ENCODE results near the gene NOVA2.

NOVA2 gene, protein sequence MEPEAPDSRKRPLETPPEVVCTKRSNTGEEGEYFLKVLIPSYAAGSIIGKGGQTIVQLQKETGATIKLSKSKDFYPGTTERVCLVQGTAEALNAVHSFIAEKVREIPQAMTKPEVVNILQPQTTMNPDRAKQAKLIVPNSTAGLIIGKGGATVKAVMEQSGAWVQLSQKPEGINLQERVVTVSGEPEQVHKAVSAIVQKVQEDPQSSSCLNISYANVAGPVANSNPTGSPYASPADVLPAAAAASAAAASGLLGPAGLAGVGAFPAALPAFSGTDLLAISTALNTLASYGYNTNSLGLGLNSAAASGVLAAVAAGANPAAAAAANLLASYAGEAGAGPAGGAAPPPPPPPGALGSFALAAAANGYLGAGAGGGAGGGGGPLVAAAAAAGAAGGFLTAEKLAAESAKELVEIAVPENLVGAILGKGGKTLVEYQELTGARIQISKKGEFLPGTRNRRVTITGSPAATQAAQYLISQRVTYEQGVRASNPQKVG

DNA sequence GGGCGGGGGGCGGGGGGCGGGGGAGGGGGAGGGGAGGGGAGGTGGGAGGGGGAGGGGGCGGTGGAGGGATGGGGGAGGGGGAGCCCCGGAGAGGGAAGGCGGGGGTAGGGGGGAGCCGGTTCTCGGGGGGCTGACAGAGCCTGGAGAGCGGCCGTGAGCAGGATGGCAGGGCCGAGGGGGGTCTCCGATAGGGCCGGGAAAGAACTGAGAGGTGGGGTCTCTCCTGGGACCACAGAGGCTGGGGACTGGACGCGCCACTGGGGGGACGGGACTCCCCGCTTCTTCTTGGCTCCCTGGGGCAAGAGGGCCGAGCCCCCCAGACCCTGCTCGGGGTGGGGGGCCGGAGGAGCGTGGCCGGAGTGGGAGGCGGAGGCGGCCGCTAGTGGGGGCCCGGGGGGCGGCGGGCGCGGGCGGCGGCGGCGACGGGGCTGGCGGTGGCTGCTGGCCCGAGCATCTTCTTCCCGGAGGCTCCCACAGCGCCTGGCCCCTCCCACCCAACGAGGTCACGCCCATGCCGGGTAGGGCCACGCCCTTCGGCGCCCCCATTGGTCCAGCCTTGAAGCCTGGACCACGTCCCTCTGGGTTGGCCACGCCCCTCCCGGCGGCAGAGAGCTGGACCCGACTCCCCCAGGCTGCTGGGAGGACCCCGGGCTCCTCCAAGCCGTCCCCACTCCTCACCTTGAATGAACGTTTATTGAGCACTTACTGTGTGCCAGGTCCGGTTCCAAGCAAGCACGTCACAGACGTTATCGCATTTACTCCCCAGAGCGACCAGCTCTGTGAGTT lies at the start of gene NOVA2:
Gene NOVA2 (minus strand): TSS at position 313 of the 786 bp plus-strand sequence. CDS start 514 bp downstream, outside the sequence.
- peak; percentile 66 for DNase-seq

DNA sequence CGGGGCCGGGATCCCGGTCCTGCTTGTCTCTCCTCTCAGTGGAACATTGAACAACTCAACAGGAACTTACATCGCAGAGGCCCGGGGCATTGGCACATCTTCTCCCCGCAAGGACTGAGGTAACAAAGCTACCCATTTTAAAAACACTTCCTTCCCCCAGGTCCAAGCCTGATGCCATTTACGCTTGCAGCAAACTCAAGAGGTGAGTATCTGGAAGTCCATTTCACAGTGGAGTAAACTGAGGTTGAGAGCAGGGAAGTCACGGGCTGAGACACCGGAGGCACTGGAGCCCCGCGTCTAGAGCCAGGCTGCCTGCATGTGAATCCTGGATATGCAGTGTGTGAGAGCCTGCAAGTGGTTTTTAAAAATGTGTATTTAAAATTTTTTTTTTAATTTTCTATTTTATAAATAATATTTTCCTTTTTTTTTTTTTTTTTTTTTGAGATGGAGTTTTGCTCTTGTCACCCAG lies 49.7 kb upstream of the NOVA2 start:
- no peak for DNase-seq

DNA sequence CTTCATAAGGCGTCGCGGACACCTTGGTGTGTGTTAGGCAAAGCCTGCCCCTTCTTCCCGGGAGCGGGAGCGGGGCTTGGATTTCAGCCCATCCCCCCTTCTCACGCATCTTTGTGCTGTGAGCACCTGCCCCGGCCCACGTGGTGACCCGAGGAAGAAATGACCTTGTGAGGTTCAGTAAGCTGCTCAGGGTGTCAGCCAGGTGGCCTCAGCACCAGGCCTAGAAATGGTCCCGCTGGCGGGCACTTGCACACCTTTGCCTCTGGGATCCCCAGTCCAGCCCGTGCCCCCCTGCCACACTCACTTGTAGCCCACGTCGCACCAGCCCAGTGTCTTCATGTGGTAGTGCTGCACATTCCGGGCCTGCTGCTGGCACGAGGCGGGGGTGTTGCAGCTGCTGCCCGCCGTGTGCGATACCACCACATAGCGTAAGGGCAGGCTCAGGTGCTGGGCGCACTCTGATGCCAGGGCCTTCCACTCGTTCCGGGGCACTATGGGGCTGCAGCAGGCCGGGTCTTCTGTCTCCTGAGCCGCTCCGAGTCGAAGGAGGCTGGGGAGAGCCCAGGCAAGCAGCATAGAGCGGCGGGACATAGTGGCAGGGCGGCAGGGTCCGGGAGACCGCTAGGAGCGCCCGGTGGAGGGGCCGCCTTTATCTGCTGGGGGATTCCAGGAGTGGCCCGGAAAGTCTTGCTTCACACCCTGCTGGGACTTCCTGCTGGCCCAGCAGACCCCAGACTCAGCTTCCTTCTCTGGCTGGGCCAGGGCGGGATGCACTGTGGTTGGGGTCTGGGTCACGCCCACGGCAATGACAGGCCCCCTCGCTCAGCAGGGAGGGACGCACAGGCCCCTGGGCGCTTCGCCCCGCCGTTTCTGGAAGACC lies 49.0 kb upstream of the NOVA2 start, which contains the start of gene PGLYRP1:
Gene PGLYRP1 (minus strand): TSS at position 623 of the 880 bp plus-strand sequence. CDS start 32 bp downstream, at position 591.
- no peak for DNase-seq

DNA sequence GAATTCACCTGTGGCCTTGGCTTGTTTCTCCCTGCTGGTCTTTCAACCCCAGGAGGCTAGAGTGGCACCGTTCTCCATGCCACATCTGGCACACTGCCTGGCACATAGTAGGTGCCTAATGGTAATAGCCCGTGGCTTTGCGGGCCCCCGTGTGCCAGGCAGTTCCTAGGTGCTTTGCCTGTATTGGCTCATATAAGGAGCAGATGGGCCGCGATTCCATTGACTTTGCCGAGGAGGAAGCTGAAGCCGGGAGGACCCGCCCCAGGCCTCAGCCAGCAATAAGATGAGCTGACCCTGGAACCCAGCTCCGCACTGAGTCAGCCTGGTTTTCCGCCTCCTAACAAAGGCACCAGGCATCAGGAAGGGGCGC lies 48.4 kb upstream of the NOVA2 start:
- DNase-seq = no peak

DNA sequence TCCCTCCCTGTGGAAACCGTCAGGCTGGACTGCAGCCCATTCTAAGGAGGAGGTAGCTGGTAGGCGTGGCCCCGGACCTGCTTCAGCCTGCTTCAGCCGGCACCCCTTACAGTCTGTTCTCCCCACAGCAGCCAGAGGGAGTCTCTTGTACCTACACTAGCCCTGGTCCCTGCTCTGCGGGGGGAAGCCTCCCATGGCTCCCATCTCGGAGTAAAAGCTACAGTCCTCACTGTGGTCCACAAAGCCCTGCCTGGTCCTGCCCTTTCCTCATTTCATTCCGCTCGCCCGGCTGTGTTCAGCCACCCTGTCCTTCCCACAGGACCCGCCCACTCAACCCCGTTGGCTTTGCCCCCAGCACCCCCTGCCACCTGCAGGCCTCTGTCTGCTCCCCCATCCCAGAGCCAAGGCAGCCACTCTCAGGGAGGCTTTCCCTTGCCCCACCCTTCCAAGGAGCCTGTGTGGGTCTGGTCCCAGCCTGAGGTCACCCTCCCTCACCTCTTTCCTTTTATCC lies 47.9 kb upstream of the NOVA2 start:
- DNase-seq = no peak

DNA sequence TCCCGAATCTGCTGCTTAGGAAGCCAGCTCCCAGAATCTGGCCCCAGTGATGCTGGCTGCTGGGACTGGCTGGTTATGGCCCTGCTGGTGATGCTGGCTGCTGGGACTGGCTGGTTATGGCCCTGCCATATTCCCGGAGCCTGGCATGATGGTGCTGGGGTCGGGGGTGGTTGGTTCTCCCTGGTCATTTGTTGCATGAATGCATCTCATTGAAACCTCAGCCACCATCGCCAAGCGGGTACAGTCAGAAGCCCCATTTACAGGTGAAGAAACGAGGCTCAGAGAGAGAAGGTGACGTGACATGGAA lies 47.1 kb upstream of the NOVA2 start:
- no peak for DNase-seq

DNA sequence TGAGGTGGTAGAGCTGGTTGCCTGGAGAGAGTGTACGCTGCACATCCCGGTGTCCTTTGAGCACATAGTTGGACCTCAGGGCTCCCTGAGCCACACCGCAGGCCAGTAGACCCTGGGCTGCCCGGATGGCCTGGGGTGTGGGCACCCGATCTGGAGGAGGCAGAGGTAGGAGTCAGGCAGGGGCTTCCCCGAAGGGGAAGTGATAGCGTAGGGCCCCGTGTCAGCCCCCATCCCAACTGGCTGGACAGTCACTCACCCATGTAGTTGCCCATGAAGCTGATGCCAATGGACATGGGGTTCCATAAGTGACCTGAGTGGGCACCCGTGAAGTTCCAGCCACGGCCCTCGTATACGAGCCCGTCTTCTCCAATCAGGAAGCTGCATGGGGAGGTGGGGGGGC lies 45.6 kb upstream of the NOVA2 start:
- no peak for DNase-seq

DNA sequence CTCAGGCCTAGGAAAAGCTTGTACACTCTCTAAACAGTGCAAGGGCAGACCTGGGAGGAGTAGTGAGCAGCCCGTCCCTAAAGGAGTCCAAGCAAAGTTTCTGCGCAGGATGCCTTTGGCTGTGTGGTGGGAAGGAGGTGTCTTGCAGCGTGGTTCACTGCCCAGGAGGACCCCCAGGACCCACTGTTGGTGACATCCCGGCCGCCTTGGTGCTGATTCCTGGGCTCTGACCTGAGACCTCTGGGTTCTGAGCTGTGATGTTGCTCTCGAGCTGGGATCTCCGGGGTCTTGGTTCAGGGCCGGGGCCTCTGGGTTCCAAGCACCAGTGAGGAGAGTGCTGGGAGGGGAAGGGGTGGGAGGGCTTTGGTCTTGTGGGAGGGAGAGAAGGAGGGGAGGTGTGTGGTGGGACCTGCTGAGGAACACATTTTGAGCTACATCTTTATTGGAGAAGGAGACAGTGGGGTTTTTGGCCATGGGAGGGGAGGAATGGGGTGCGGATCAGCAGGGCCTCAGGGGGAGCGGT lies 45.1 kb upstream of the NOVA2 start:
- no peak for DNase-seq

DNA sequence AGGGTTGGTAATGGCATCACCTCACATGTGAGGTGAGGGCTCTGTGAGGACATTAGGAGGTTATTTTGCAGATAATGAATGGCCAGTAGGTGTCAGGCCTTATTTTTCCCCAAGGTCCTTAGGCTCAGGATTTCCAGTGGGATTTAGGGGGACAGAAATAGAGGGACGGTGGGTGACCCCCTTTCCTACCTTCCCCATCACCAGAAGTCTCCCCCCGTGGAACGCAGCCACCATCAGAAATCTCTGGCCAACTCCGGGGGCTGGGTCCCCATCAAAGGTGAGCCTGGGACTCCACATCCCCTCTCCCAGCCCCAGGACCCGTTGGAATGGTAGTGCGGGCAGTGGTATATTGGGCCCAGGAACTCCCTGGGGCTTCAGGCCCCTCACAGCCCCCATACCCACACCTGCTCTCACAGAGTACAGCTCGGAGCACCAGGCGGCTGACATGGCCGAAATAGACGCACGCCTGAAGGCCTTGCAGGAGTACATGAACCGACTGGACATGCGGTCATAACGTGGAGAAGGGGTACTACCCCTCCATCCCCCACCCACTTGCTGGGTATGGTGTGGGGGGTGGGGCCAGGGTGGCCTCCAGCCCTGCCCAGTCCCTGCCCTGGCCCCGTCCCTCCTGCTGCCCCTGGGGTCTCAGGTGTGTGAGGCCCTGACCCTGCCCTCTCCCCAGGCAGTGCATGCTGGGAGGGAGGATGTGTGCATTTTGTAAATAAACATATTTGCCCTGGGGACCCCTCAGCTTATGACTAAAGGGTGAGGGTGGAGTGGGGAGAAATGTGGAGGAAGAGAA lies 44.4 kb upstream of the NOVA2 start:
- no peak for DNase-seq

DNA sequence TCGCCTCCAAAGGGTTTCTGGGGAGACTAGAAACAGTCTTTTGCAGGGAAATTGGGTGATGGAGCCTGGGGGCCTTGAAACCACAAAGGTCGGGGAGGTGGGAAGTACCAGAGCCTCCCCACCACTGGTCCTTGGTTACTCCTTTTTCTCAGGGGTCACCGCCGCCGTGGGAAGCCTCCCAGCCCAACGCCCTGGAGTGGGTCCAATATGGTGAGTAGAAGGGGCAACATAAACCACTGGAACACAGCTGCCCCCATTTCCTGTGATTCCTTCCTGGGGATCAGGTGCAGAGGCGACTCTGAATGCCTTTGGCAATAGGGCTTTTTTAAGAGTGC lies 43.4 kb upstream of the NOVA2 start:
- DNase-seq = no peak

DNA sequence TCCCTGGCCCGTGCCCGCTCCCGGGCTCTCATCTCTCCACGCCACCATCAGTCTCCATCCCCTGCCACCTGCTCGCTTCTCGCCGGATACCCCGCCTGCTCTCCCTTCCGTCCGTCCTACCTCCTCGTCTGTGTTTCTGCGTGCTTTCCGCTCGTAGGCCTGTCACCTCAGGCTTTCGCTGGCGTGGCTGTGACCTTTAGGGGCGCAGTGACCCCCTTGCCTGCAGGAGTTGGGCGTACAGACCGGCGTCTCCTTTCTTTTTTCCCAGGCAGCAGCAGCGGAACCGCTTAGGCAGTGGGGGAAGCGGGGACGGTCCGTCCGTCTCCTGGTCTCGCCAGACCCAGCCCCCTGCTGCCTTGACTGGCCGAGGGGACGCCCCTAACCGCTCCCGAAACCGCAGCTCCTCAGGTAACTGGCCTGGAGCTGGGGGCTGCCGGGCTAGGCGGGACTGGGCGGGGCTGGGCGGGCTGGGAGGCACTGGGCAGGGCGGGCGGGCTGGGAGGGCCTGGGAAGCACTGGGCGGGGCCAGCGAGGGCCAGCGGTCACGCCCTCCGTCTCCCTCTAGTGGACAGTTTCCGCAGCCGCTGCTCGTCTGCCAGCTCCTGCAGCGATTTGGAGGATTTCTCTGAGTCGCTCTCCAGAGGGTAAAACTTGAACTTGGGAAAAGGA lies 42.9 kb upstream of the NOVA2 start:
- peak; percentile 83 for DNase-seq

DNA sequence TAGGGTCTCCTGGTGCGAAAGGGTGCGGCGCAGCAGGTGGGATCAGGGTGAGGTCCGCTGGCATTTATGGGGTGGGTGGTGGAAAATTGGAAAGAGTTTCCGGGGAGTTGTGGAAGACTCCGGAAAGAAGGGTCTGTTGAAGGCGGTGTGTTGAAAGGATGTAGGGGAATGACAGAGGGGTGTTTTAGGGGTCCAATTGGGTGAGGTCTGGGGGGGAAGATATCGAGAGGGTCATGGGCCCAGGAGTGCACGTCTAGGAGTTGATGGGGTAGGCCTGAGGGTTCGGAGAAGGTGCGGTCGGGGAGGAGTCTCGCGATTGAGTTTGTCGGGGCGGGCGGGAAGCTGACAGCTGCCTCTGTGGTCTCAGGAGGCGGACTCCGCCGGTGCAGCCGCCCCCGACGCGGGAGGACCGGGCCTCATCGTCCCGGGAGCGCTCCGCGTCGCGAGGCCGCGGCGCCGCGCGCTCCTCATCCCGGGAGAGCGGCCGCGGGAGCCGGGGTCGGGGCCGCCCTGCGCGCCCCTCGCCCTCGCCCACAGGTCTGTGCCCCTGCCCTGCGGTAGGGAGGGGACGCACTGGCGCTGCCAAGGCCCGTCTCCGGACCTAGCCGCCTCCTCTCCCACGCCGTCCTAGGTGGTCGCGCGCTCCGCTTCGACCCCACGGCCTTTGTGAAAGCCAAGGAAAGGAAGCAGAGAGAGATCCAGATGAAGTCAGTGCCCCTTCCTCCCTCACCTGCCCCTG lies 42.2 kb upstream of the NOVA2 start:
- DNase-seq = peak; percentile 24

DNA sequence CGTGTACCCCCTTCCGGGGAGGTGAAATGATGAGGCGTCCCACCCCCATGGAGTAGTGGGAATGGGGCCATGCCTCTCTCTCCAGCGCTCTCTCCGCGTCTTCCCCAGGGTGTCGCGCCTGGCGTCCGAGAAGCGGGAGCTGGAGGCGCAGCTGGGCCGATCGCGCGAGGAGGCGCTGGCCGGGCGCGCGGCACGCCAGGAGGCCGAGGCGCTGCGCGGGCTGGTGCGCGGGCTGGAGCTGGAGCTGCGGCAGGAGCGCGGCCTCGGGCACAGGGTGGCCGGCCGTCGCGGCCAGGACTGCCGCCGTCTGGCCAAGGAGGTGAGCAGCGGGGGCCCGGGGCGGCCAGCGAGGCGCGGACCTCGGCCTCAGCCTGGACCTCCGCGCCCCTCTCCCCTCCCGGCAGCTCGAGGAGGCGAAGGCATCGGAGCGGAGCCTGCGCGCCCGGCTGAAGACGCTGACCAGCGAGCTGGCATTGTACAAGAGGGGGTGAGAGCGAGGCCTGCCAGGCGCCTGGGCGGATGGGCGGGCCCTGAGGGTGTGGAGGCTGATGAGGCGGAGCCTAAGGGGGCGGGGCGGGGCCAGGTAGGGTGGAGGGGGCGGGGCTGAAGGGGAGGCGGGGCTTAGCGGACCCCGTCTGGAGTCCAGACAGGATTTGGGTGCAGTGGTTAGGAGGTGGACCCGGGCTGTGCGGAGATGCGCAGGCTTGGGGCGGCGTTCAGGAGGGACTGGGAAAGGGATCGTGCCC lies 41.4 kb upstream of the NOVA2 start:
- peak; percentile 62 for DNase-seq

DNA sequence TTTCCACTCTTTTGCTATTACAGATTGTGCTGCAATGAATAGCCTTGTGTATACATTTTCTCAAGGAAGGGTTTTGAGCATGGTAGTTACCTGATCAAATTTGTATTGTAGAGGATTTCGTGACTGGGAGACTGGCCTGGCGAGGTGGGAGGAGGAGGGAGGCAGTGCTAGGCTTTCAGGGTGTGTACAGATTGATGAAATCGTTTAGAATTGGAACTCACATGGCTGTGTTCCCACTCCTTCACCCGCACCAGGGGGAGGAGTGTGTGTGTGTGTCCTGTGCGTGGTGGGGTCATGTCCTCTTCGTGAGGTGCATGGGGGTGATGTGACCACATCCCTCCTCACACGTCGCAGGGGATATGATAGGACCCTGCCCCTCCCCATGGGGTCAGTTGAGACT lies 40.9 kb upstream of the NOVA2 start:
- no peak for DNase-seq

DNA sequence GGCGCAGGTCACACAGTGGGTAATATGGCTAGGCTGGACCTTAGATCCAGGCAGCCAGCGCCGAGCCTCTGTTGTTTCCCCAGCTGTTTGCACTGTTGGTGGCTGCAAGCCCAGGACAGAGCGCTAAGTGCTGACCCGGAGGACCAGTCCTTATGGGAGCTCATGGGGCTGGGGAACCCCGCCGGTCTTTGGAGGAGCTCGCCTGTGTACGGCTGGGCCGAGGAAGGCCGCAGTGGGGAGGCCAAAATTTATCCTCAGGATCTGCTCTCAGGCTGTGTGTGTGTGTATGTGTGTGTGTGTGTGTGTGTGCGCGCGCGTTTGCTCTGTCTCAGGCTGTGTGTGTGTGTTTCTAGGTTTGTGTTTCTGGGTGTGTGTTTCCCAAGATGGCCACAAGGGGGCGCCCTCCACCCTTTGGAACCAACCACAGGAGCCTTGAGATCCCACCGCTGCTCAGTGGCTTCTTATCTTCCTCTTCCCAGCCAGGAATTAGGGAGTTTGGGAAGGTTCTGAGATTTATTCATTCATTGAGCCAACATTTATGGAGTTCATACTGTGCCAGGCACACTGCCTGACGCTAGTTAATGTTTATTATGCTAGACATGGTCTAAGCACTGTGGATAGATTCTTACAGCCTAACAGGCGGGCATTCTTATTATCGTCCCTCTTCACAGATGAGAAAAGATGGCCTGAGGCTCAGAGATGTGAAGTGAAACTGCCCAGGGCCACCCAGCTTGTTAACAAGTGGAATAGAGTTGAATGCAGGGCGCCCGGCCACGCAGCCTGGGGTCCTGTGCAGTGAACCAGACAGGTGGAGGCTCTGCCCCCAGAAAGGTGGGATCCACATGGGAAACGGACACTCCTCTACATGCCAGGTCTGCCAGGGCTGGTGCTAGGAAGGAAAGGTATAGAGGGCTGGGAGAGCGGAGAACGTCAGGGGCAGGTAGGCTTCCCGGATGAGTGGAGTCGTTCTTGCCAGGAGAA lies 36.2 kb upstream of the NOVA2 start:
- DNase-seq = peak; percentile 68

DNA sequence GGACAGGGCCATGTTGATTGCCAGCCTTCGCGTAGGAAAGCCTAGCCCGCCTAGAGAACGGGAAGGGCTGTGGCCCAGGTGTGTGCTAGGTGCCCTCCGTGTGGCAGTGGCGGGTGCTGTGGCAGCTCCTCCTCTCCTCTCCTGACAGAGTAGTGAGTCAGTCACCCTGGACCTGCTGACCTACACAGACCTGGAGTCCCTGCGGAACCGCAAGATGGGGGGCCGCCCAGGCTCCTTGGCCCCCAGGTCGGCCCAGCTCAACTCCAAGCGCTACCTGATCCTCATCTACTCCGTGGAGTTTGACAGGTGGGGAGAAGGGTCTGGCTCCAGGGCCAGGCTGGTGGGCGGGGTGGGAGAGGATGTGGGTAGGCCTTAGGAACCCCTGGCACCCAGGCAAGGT lies 32.7 kb upstream of the NOVA2 start:
- DNase-seq = no peak

DNA sequence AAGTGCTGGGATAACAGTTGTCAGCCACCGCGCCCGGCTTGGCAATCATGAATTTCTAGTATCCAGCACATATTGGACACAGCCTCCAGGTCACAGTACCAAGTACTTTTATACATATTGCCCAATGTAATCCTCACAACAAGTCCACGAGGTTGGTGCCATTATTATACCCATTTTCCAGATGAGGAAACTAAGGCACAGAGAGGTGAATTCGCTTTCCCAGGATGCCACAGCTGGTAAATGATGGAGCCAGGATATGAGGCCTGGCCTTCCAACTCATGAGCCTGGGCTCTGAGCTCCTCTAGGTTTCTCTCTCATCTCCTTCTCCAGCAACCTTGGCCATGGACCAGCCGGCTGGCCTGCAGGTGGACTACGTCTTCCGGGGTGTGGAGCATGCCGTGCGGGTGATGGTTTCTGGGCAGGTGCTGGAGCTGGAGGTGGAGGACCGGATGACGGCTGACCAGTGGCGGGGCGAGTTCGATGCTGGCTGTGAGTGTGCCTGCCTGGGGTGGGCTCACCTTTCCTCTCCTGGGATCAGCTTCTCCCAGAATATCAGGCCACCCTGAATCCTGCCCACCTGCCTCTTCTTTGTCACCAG lies 29.1 kb upstream of the NOVA2 start:
- no peak for DNase-seq
